GM04504 (cell line): ENCODE results near the gene NEUROG2.
"Not testable (repeated sequence)": the region's sequence is repeated elsewhere in the genome, so short reads cannot be mapped to it uniquely, and the experiment has no call there.

Experiments
- DNase-seq: peaks from one replicate; pipeline ENCODE4 v3.0.0-alpha.2; 2012; ENCODE audit warnings: low read depth

NEUROG2 gene

GRCh38 chr4:112516066-112516470 lies at the start of gene NEUROG2:
Gene NEUROG2 (minus strand): TSS chr4:112516180. CDS start chr4:112515475, 705 bp downstream.
- DNase-seq: no peak

- no peak for DNase-seq
These were observed 48.8 kb upstream of the NEUROG2 start for GRCh38 chr4:112564706-112565270.

GRCh38 chr4:112563431-112564200 lies 47.6 kb upstream of the NEUROG2 start:
- no peak for DNase-seq

GRCh38 chr4:112562254-112562879 lies 46.4 kb upstream of the NEUROG2 start:
- no peak for DNase-seq

GRCh38 chr4:112560084-112560483 lies 44.1 kb upstream of the NEUROG2 start:
- no peak for DNase-seq

- DNase-seq: no peak
These were observed 43.1 kb upstream of the NEUROG2 start for GRCh38 chr4:112559053-112559452.

GRCh38 chr4:112557676-112558411 lies 41.9 kb upstream of the NEUROG2 start:
- DNase-seq: no peak

- DNase-seq: not testable (repeated sequence)
These were observed 38.3 kb upstream of the NEUROG2 start for GRCh38 chr4:112554271-112554670.

- peak; percentile 50 for DNase-seq
These were observed 36.7 kb upstream of the NEUROG2 start for GRCh38 chr4:112552668-112553067.

- DNase-seq: no peak
These were observed 34.7 kb upstream of the NEUROG2 start for GRCh38 chr4:112550728-112551127.

GRCh38 chr4:112546476-112546875 lies 30.5 kb upstream of the NEUROG2 start:
- no peak for DNase-seq

GRCh38 chr4:112545346-112545745 lies 29.4 kb upstream of the NEUROG2 start:
- DNase-seq: no peak

GRCh38 chr4:112540695-112541094 lies 24.7 kb upstream of the NEUROG2 start:
- no peak for DNase-seq

- no peak for DNase-seq
These were observed 20.1 kb upstream of the NEUROG2 start for GRCh38 chr4:112536123-112536522.

- no peak for DNase-seq
These were observed 16.3 kb upstream of the NEUROG2 start for GRCh38 chr4:112532267-112532666.

GRCh38 chr4:112531146-112531545 lies 15.2 kb upstream of the NEUROG2 start:
- no peak for DNase-seq

- peak; percentile 24 for DNase-seq
These were observed 10.1 kb upstream of the NEUROG2 start for GRCh38 chr4:112526061-112526460.

GRCh38 chr4:112523764-112524505 lies 8.0 kb upstream of the NEUROG2 start:
- no peak for DNase-seq

- DNase-seq: no peak
These were observed 7.2 kb upstream of the NEUROG2 start for GRCh38 chr4:112523008-112523721.

GRCh38 chr4:112522431-112522830 lies 6.5 kb upstream of the NEUROG2 start:
- DNase-seq: not testable (repeated sequence)
